OCI-LY1 (cell line): ENCODE results near the gene KLC1.

Experiments used
- EZH2 ChIP-seq: fragments of 200-600 bp; sonication (generic), shearing (Covaris generic); IDR thresholded peaks from 2 replicates; pipeline ENCODE4 v1.8.0; 2017; ENCODE audit warnings: borderline replicate concordance, mixed run types, mild to moderate bottlenecking, antibody characterized with exemption, low read length, moderate library complexity, mixed read lengths
- TF ChIP-seq, protein P1 (sequence below): fragments of 200-600 bp; sonication (generic), shearing (Covaris generic); IDR thresholded peaks from 2 replicates; pipeline ENCODE4 v1.5.1; 2017; ENCODE audit warnings: mild to moderate bottlenecking, antibody characterized with exemption, low read length, moderate library complexity, mixed read lengths

- TF ChIP-seq, protein P1, sequence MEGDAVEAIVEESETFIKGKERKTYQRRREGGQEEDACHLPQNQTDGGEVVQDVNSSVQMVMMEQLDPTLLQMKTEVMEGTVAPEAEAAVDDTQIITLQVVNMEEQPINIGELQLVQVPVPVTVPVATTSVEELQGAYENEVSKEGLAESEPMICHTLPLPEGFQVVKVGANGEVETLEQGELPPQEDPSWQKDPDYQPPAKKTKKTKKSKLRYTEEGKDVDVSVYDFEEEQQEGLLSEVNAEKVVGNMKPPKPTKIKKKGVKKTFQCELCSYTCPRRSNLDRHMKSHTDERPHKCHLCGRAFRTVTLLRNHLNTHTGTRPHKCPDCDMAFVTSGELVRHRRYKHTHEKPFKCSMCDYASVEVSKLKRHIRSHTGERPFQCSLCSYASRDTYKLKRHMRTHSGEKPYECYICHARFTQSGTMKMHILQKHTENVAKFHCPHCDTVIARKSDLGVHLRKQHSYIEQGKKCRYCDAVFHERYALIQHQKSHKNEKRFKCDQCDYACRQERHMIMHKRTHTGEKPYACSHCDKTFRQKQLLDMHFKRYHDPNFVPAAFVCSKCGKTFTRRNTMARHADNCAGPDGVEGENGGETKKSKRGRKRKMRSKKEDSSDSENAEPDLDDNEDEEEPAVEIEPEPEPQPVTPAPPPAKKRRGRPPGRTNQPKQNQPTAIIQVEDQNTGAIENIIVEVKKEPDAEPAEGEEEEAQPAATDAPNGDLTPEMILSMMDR = no peak
- TF ChIP-seq EZH2 = no peak
Observed at GRCh38 chr14:103671911-103672310, 42.9 kb downstream of the KLC1 start.
